Measurements from ENCODE around the gene SLC35E1. TPM values are rescaled to one million over a fixed set of nuclear protein-coding genes. Genes with fewer than 3 reads are reported as not detected.
A peak's percentile ranks its signal among the peaks of the same experiment; 100 is the strongest.
"Not testable (repeated sequence)": the region's sequence is repeated elsewhere in the genome, so short reads cannot be mapped to it uniquely, and the experiment has no call there.

SLC35E1 gene
- total RNA-seq, 1 donor from 2014 or later: 22.9 TPM

DNA sequence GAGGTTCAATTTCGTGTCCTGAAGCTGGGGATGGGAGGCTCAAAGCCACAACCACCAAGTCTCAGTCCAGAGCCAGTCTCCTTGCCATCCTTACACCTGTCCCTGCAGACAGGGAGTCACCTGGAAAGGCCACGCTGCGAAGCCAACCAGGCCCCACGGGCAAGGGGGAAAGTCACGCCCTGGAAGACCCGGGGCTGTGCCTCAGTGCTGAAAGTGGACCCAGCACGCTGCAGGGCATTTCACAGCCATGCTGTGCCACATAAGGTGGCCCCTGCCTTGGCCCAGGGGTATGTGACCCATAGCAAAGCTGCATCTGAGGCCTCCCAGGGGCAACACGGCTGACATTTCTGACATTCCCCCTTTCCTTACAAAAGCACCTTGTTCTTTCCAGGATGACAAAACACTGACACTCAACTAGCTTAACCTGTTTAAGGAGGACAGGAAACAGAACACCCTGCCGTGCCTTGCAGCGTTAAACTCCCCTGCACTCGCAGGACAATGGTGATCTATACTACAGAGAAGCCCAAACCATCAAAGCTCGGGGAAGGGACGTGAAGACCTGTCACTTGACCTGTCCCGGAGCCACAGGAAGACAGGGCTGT lies 44.8 kb downstream of the SLC35E1 start:
- DNase-seq (ENCODE audit: low spot score): no peak
- no peak for ATAC-seq

GRCh38 chr19:16525751-16526481 lies 46.3 kb downstream of the SLC35E1 start:
- DNase-seq (ENCODE audit: low spot score) (no peak), ATAC-seq (peak; percentile 76)

DNA sequence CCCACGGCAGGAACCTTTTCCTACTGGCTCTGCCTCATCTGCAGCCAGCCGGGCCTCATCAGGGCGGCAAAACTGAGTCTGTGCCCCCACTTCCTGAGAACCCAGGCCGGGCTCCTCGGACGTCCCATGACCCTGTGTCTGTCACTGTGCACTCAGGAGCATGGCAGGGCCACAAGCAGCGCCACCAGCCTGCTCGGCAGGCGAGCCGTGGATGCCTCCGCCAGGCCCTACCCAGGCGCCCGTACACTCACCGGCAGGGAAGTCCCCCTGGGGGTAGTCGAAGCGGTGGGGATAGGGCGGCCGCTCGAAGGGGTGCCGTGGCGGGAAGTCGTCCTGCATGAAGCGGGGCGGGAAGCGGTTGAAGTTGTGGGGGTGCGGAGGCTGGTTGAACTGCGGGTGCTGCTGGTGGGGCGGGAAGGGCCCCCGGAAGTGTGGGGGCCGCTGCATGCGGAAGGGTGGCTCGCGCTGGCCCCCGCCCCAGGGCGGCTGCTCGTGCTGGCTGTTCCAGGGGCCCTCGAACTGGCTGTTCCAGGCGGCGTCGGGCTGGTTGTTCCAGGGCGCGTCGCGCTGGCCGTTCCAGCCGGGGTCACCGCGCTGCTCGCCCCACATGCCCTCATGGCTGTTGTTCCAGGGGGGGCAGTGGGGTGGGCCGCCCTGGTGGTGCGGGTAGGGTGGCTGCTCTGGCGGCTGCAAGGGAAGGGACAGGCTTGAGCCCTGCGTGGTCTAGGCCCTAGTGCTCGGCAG lies 47.1 kb downstream of the SLC35E1 start:
- no peak for ATAC-seq
- DNase-seq (ENCODE audit: low spot score): no peak

GRCh38 chr19:16522559-16523377 lies 49.4 kb downstream of the SLC35E1 start:
- DNase-seq (ENCODE audit: low spot score) (no peak), ATAC-seq (no peak)

- ATAC-seq (no peak), DNase-seq (ENCODE audit: low spot score) (no peak)
These were observed 50.4 kb downstream of the SLC35E1 start for GRCh38 chr19:16521715-16522289.

- ATAC-seq (no peak), DNase-seq (ENCODE audit: low spot score) (no peak)
These were observed 51.1 kb downstream of the SLC35E1 start for GRCh38 chr19:16520986-16521624.

DNA sequence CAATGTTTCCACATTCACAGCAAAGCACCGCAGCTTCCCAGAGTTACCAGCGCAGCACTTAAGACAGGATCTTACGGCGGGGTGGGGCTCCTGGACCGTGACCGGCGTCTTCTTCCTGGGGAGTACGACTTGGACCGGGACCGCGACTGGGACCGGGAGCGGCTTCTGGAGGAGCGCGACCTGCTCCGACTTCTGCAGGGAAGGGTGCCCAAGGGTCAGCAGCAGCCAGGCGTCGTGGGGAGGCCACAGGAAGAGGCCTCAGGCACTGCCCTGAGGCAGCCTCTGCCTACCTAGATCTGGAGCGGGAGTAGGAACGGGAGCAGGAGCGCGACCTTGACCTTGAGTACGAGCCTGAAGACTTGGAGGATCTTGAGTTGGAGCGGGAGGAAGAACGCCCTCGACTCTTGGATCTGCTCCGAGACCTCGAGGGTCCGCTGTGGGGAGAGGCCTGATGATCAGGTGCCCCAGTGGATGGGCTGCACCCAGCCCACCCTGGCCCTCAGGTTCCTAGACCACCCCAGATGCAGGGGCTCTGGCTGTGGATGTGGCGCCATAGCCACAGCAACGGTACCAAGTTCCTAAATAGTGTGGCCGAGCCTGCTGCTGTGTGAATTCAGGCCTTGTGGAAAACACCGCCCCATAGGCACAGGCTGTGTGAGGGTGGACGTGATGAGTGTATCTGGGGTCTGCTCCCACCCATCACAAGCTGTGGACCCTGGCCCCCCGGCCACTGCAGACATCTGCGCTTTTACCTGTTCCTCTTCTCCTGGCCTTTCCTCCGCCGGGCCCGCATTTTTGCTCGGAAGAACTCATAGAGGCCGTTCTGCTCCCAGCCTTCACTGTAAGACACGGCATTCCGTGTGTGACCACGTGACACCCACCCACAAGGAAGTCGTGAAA lies 51.9 kb downstream of the SLC35E1 start:
- no peak for ATAC-seq
- peak; percentile 45 for DNase-seq (ENCODE audit: low spot score)

DNA sequence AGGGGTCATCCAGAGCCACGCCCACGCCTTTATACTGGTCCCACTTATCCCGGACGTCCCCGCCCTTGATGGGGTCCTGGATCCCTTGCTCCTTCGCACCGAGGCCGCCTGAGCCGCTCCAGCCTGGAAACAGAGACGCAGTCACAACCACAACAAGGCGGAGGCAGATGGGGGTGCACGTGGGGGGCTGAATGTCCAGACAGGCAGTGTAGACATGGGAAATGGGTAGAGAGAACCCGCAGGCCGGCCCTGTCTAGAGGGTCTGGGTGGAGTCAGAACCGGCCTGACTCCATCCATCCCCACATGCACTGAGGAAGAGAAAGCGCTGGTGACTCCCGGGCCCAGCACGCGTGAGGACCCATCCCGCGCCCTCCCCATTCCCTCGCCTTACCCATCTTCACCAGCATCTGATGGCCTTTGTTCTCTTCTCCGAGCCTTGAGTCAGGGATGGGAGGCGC lies 53.0 kb downstream of the SLC35E1 start:
- DNase-seq (ENCODE audit: low spot score) (peak; percentile 46), ATAC-seq (no peak)

DNA sequence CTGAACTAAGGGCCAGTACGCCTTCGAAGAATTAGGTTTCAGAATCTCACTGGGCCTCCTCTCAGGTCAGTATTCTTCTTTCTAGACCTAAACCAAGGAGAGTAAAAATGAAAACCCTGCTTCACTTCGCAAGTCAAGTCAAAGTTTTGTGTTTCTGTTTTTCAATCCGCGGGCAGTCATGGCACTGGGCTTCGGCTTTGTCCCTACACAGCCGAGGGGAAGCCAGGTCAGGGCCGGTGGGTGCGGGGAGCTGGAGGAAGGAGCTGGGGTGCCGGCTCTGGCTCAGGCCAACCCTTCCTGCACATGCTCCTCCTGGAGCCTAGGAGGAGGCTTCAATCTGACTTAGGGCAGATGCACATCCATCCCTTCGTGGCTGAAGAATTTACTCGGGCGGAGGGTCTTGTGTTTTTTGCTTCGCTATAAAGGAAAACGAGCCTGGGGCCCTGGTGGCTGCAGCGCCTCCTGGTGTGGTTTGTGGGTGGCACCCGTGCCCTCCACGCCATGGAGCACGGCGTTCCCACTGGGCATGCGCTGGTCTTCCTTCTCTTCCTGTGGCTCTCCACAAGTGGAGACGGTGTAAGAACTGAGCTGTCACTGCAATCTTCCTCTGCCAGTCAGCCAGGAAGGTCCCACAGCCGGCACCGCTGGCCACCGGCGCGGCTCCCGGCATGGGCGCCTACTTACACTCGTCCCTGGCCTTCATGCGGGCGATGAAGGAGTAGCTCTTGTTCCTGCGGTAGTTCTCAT lies 53.6 kb downstream of the SLC35E1 start:
- ATAC-seq (no peak), DNase-seq (ENCODE audit: low spot score) (peak; percentile 46)

DNA sequence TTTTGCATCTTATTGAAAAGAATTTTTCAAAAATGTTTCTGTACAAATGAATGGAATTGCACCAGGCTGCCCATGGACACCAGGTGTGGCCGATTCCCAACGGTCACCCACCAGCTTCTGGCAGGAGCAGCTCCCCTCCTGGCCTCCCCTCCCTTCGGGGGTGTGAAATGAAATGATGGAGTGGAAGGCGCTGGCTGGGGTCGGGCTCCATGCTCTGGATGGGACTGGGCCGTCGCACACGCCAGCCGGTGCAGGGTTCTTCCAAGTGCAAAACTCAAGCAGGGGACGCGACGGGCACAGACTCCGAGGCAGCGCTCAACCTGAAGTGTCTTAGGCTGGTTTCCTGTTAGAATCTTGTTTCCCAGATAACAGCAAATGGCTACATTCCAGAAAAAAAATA lies 54.2 kb downstream of the SLC35E1 start:
- peak; percentile 43 for DNase-seq (ENCODE audit: low spot score)
- no peak for ATAC-seq

GRCh38 chr19:16516923-16517610 lies 55.1 kb downstream of the SLC35E1 start:
- DNase-seq (ENCODE audit: low spot score) (no peak), ATAC-seq (peak; percentile 27)

DNA sequence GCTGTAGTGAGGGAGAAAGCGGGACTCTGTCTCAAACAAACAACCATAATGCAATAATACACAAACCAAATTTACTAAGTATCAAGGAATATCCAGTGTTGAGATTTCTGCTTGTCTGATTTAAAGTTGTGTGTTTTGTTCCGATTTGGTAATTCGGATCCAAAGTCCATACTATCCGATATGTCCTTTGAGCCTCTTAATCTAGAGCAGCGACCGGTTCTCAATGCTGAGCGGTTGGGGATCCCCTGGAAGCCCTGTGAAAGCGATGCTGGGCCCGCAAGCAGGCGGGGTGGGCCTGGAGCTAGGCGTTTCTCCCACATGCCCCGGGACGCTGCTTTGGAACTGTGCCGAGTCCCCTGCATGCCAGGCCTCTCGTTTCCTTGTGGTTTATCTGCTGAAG lies 55.8 kb downstream of the SLC35E1 start:
- ATAC-seq (peak; percentile 77), DNase-seq (ENCODE audit: low spot score) (no peak)

DNA sequence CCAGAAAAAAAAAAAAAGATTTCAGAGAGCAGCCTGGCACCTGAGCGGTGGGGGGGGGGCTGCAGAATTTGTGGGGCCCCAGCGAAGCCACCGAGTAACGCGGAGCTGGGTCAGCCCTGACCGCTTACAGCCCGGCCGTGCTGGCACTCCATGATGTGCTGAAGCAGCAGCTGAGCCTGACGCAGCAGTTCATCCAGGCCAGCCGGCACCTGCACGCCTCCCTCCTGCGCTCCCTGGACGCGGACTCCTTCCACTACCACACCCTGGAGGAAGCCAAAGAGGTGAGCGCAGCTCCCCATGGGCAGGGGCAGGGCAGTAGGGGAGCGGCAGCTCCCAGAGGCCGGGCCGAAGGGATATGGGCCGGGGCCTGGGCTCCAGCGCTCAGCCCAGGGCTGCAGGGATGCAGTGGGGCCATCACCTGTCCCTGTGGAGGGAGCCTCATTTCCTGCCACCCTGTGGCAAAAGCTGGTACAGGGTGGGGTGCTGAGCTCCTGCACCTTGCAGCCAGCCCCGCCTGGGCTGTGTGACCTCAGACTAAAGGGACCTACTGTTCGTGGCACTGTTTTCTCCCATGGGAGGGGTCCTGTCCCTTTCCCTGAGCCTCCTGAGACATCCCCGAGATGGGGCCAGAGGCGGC lies 57.7 kb downstream of the SLC35E1 start:
- ATAC-seq (peak; percentile 10), DNase-seq (ENCODE audit: low spot score) (no peak)

DNA sequence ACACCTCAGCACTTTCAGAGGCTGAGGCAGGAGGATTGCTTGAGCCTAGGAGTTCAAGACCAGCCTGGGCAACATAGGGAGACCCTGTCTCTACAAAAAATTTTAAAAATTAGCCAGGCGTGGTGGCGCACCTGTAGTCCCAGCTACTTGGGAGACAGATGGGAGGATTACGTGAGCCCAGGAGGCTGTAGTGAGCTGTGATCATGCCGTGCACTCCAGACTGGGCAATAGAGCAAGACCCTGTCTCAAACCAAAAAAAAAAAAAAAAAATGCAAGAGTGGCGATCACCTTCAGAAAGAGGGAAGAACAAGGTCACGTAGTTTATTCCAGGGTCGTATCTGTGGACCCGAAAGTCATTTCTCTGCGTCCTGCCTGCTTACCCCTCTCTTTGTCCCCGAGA lies 59.6 kb downstream of the SLC35E1 start:
- DNase-seq (ENCODE audit: low spot score); ATAC-seq: not testable (repeated sequence)

- no peak for ATAC-seq
- no peak for DNase-seq (ENCODE audit: low spot score)
These were observed 62.8 kb downstream of the SLC35E1 start for GRCh38 chr19:16509141-16510061.

DNA sequence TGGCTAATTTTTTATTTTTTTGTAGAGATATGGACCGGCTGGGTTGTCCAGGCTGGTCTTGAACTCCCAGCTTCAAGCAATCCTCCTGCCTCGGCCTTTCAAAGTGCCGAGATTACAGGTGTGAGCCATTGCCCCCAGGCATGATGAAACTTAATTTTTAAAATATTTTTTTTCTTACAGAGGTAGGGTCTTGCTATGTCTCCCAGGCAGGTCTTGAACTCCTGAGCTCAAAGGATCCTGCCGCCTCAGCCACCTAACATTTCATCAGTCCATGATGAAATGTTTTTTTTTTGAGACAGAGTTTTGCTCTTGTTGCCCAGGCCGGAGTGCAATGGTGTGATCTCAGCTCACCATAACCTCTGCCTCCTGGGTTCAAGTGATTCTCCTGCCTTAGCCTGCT lies 63.7 kb downstream of the SLC35E1 start:
- no peak for DNase-seq (ENCODE audit: low spot score)
- ATAC-seq: no peak
